Limb (tissue), 2 donors: ENCODE data around the gene C2CD2L.
"Not testable (repeated sequence)": the region's sequence is repeated elsewhere in the genome, so short reads cannot be mapped to it uniquely, and the experiment has no call there.

Source experiments
- DNase-seq, 2 donors: peaks; one replicate each; pipeline ENCODE4 v3.0.0-alpha.2; 2016; ENCODE audit errors: extremely low spot score in 2 of 2

C2CD2L gene

GRCh38 chr11:119106564-119107537 lies at the start of gene C2CD2L:
Gene C2CD2L (plus strand): TSS chr11:119107344. CDS start chr11:119107742, 398 bp downstream.
- DNase-seq: peak; percentile 87 to 91

- DNase-seq: not testable (repeated sequence)
Measured at GRCh38 chr11:119059128-119059527, 48.0 kb upstream of the C2CD2L start.

GRCh38 chr11:119061256-119061655 lies 45.9 kb upstream of the C2CD2L start:
- DNase-seq: no peak

- no peak for DNase-seq
Measured at GRCh38 chr11:119062779-119063178, 44.4 kb upstream of the C2CD2L start.

- DNase-seq: no peak
Measured at GRCh38 chr11:119065369-119065768, 41.8 kb upstream of the C2CD2L start.

GRCh38 chr11:119067371-119068222 lies 39.5 kb upstream of the C2CD2L start, which contains the start of gene VPS11:
Gene VPS11 (plus strand): TSS chr11:119067818. CDS start chr11:119067824, 6 bp downstream.
- peak; percentile 94 to 96 for DNase-seq

- DNase-seq: no peak
Measured at GRCh38 chr11:119077839-119078238, 29.3 kb upstream of the C2CD2L start.

GRCh38 chr11:119078675-119079420 lies 28.3 kb upstream of the C2CD2L start:
- no peak for DNase-seq

- DNase-seq: no peak
Measured at GRCh38 chr11:119081682-119082260, 25.4 kb upstream of the C2CD2L start.

GRCh38 chr11:119084663-119085436 lies 22.3 kb upstream of the C2CD2L start, which contains the start of gene HMBS:
Gene HMBS (plus strand): TSS chr11:119084881. CDS start chr11:119085034, 153 bp downstream.
- peak; percentile 93 to 96 for DNase-seq

- no peak for DNase-seq
Measured at GRCh38 chr11:119085437-119085847, 21.7 kb upstream of the C2CD2L start.

GRCh38 chr11:119087123-119087522 lies 20.0 kb upstream of the C2CD2L start:
- DNase-seq: no peak

- no peak for DNase-seq
Measured at GRCh38 chr11:119087747-119088241, 19.4 kb upstream of the C2CD2L start.

- no peak for DNase-seq
Measured at GRCh38 chr11:119088406-119088805, 18.7 kb upstream of the C2CD2L start.

GRCh38 chr11:119089319-119089718 lies 17.8 kb upstream of the C2CD2L start:
- DNase-seq: no peak

GRCh38 chr11:119091178-119091577 lies 16.0 kb upstream of the C2CD2L start:
- DNase-seq: no peak

GRCh38 chr11:119091966-119092879 lies 14.9 kb upstream of the C2CD2L start:
- no peak for DNase-seq
